SK-N-SH treated with all-trans-retinoic acid at 6 μM for 48 hours (cell line): ENCODE data around the gene PIGS.

Experiments used
- ATAC-seq: fragments of 200-7000 bp; cut with Tn5 transposase; 3 replicates; pipeline ENCODE4 v1.9.1; 2020; ENCODE audit warnings: mild to moderate bottlenecking, moderate library complexity
- ARNTL ChIP-seq: fragments of 450-650 bp; formaldehyde crosslinking; IDR thresholded peaks from 2 replicates; pipeline ENCODE4 v1.5.0; 2020; ENCODE audit warnings: low read depth, mild to moderate bottlenecking, moderate library complexity, borderline replicate concordance
- BACH2 ChIP-seq: fragments of 250-450 bp; sonication (Bioruptor Pico); IDR thresholded peaks from 2 replicates; pipeline ENCODE4 v1.9.0; 2021; ENCODE audit warnings: mild to moderate bottlenecking, borderline replicate concordance
- CSDC2 ChIP-seq: fragments of 250-450 bp; sonication (Bioruptor Pico); IDR thresholded peaks from 2 replicates; pipeline ENCODE4 v1.5.0; 2020; ENCODE audit warnings: mild to moderate bottlenecking, moderate library complexity
- ESRRG ChIP-seq: fragments of 250-450 bp; sonication (Bioruptor Pico); IDR thresholded peaks from 2 replicates; pipeline ENCODE4 v1.6.1; 2021; ENCODE audit warnings: mild to moderate bottlenecking
- GLIS3 ChIP-seq: fragments of 250-450 bp; sonication (Bioruptor Pico); IDR thresholded peaks from 2 replicates; pipeline ENCODE4 v1.5.0; 2020; ENCODE audit warnings: mild to moderate bottlenecking, moderate library complexity
- ISL1 ChIP-seq: fragments of 250-450 bp; sonication (Bioruptor Pico); IDR thresholded peaks from 2 replicates; pipeline ENCODE4 v2.1.2; 2022; ENCODE audit warnings: mild to moderate bottlenecking, moderate library complexity
- OSR1 ChIP-seq: fragments of 250-450 bp; sonication (Bioruptor Pico); IDR thresholded peaks from 2 replicates; pipeline ENCODE4 v1.8.0; 2022; ENCODE audit warnings: moderate library complexity, mild to moderate bottlenecking, inconsistent platforms
- PATZ1 ChIP-seq: fragments of 250-450 bp; sonication (Bioruptor Pico); IDR thresholded peaks from 2 replicates; pipeline ENCODE4 v1.8.0; 2020; ENCODE audit warnings: mild to moderate bottlenecking, moderate library complexity, borderline replicate concordance
- PPARA ChIP-seq: fragments of 250-450 bp; sonication (Bioruptor Pico); IDR thresholded peaks from 2 replicates; pipeline ENCODE4 v1.5.0; 2020; ENCODE audit warnings: mild to moderate bottlenecking, borderline replicate concordance
- RARB ChIP-seq: fragments of 250-450 bp; sonication (Bioruptor Pico); IDR thresholded peaks from 2 replicates; pipeline ENCODE4 v1.8.0; 2021; ENCODE audit warnings: mild to moderate bottlenecking, moderate library complexity
- SNAI2 ChIP-seq: fragments of 250-450 bp; sonication (Bioruptor Pico); IDR thresholded peaks from 2 replicates; pipeline ENCODE4 v1.5.0; 2020; ENCODE audit warnings: mild to moderate bottlenecking, moderate library complexity
- TCF4 ChIP-seq: fragments of 250-450 bp; sonication (Bioruptor Pico); IDR thresholded peaks from 2 replicates; pipeline ENCODE4 v1.8.0; 2021; ENCODE audit warnings: mild to moderate bottlenecking, moderate library complexity, borderline replicate concordance
- TOX ChIP-seq: fragments of 250-450 bp; sonication (Bioruptor Pico); IDR thresholded peaks from 2 replicates; pipeline ENCODE4 v1.8.0; 2021; ENCODE audit warnings: mild to moderate bottlenecking, moderate library complexity, borderline replicate concordance
- ZC3H10 ChIP-seq: fragments of 250-450 bp; sonication (Bioruptor Pico); IDR thresholded peaks from 2 replicates; pipeline ENCODE4 v1.5.1; 2021; ENCODE audit warnings: mild to moderate bottlenecking, moderate library complexity
- ZFP3 ChIP-seq: fragments of 250-450 bp; sonication (Bioruptor Pico); IDR thresholded peaks from 2 replicates; pipeline ENCODE4 v1.5.0; 2020; ENCODE audit warnings: mild to moderate bottlenecking, moderate library complexity
- ZFP30 ChIP-seq: fragments of 450-650 bp; formaldehyde crosslinking; IDR thresholded peaks from 2 replicates; pipeline ENCODE4 v1.5.0; 2022; ENCODE audit warnings: mild to moderate bottlenecking, moderate library complexity
- ZNF565 ChIP-seq: fragments of 450-650 bp; formaldehyde crosslinking; conservative IDR thresholded peaks from 2 replicates; pipeline ENCODE4 v1.5.0; 2020; ENCODE audit warnings: low read depth, mild to moderate bottlenecking, moderate library complexity
- ZNF70 ChIP-seq: fragments of 450-650 bp; formaldehyde crosslinking; IDR thresholded peaks from 2 replicates; pipeline ENCODE4 v1.5.0; 2020; ENCODE audit warnings: mild to moderate bottlenecking, moderate library complexity
- ZNF8 ChIP-seq: fragments of 450-650 bp; formaldehyde crosslinking; IDR thresholded peaks from 2 replicates; pipeline ENCODE4 v1.5.0; 2020; ENCODE audit warnings: mild to moderate bottlenecking, moderate library complexity
- TF ChIP-seq, protein P1 (sequence below): fragments of 250-450 bp; sonication (Bioruptor Pico); IDR thresholded peaks from 2 replicates; pipeline ENCODE4 v1.5.1; 2020; ENCODE audit warnings: low read depth, mild to moderate bottlenecking, moderate library complexity
- TF ChIP-seq, protein P2 (sequence below): fragments of 250-450 bp; sonication (Bioruptor Pico); IDR thresholded peaks from 2 replicates; pipeline ENCODE4 v1.8.0; 2021; ENCODE audit warnings: low read depth, mild to moderate bottlenecking, moderate library complexity, borderline replicate concordance

The PIGS gene

DNA sequence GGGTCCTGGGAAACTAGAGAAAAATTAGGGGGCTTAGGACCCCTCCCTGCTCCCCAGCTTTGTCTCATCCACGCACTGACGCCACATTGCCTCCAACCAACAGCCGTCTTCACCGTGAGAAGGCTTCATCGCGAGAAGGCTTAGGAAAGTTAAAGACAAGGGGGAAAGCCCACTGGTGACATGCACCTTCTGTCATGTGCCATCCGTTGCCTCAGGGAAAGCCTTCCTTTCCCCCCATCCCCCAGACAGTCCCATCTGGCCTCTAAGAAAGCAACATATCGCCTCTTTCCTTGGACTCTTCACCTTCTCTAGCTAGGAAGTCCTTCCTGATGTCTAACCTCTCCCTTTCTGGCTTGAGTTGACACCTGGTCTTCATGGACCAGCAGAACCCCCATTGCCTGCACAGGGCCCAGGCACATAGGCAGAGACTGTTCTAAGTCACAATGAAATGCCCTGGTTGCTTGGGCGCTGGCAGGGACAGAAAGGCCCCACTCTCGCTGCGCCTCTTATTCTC is 63.1 kb downstream of the PIGS start:
- TF ChIP-seq PPARA (CRISPR knock-in tag) (no peak), ISL1 (CRISPR knock-in tag) (no peak), BACH2 (no peak), TCF4 (no peak), ZFP3 (CRISPR knock-in tag) (no peak), ZNF8 (CRISPR knock-in tag) (no peak), ARNTL (CRISPR knock-in tag) (no peak), ZNF70 (CRISPR knock-in tag) (no peak), GLIS3 (CRISPR knock-in tag) (no peak), OSR1 (CRISPR knock-in tag) (no peak), ESRRG (CRISPR knock-in tag) (no peak), SNAI2 (CRISPR knock-in tag) (no peak), TOX (CRISPR knock-in tag) (no peak)
- TF ChIP-seq, protein P1, sequence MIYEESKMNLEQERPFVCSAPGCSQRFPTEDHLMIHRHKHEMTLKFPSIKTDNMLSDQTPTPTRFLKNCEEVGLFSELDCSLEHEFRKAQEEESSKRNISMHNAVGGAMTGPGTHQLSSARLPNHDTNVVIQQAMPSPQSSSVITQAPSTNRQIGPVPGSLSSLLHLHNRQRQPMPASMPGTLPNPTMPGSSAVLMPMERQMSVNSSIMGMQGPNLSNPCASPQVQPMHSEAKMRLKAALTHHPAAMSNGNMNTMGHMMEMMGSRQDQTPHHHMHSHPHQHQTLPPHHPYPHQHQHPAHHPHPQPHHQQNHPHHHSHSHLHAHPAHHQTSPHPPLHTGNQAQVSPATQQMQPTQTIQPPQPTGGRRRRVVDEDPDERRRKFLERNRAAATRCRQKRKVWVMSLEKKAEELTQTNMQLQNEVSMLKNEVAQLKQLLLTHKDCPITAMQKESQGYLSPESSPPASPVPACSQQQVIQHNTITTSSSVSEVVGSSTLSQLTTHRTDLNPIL (CRISPR knock-in tag): no peak
- TF ChIP-seq, protein P2, sequence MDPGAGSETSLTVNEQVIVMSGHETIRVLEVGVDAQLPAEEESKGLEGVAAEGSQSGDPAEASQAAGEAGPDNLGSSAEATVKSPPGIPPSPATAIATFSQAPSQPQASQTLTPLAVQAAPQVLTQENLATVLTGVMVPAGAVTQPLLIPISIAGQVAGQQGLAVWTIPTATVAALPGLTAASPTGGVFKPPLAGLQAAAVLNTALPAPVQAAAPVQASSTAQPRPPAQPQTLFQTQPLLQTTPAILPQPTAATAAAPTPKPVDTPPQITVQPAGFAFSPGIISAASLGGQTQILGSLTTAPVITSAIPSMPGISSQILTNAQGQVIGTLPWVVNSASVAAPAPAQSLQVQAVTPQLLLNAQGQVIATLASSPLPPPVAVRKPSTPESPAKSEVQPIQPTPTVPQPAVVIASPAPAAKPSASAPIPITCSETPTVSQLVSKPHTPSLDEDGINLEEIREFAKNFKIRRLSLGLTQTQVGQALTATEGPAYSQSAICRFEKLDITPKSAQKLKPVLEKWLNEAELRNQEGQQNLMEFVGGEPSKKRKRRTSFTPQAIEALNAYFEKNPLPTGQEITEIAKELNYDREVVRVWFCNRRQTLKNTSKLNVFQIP (CRISPR knock-in tag): no peak
- TF ChIP-seq, all 23 proteins: peak for 0
- ATAC-seq: no peak

- ATAC-seq: no peak
- TF ChIP-seq, protein P1 (CRISPR knock-in tag): no peak
- TF ChIP-seq BACH2 (no peak), ZNF565 (no peak), ESRRG (CRISPR knock-in tag) (no peak), GLIS3 (CRISPR knock-in tag) (no peak), SNAI2 (CRISPR knock-in tag) (no peak), ARNTL (CRISPR knock-in tag) (no peak), ZNF70 (CRISPR knock-in tag) (no peak), PPARA (CRISPR knock-in tag) (no peak), ZFP3 (CRISPR knock-in tag) (no peak), ISL1 (CRISPR knock-in tag) (no peak), ZC3H10 (no peak), PATZ1 (CRISPR knock-in tag) (no peak), ZNF8 (CRISPR knock-in tag) (no peak), RARB (no peak), CSDC2 (CRISPR knock-in tag) (no peak), TOX (CRISPR knock-in tag) (no peak), TCF4 (no peak), ZFP30 (CRISPR knock-in tag) (no peak)
- TF ChIP-seq, protein P2 (CRISPR knock-in tag): no peak
- TF ChIP-seq, all 23 proteins: peak for 0
These were observed 63.6 kb downstream of the PIGS start for GRCh38 chr17:28507567-28508203.
